Measurements from ENCODE around the gene TMC8.

Gene TMC8

GRCh38 chr17:78125138-78125913 lies 5.2 kb upstream of the TMC8 start:
- DNase-seq (ENCODE audit: low spot score) = no peak

GRCh38 chr17:78125976-78126894 lies 4.3 kb upstream of the TMC8 start:
- no peak for DNase-seq (ENCODE audit: low spot score)

- no peak for DNase-seq (ENCODE audit: low spot score)
Measured at GRCh38 chr17:78126895-78127238, 3.7 kb upstream of the TMC8 start.

- DNase-seq (ENCODE audit: low spot score) = peak; percentile 36
Measured at GRCh38 chr17:78127239-78127887, 3.2 kb upstream of the TMC8 start.

- peak; percentile 37 for DNase-seq (ENCODE audit: low spot score)
Measured at GRCh38 chr17:78127888-78128550, 2.6 kb upstream of the TMC8 start.

- peak; percentile 73 for DNase-seq (ENCODE audit: low spot score)
Measured at GRCh38 chr17:78128551-78129350, 1.8 kb upstream of the TMC8 start, which contains the start of gene TMC6. TMC6 (minus strand) TSS chr17:78128755; CDS start chr17:78126832, 1,923 bp downstream.

GRCh38 chr17:78129351-78130089 lies 1.1 kb upstream of the TMC8 start:
- DNase-seq (ENCODE audit: low spot score) = no peak

GRCh38 chr17:78130090-78130436 lies 508 bp upstream of the TMC8 start:
- DNase-seq (ENCODE audit: low spot score) = no peak

- no peak for DNase-seq (ENCODE audit: low spot score)
Measured at GRCh38 chr17:78131172-78132083, 857 bp downstream of the TMC8 start.

GRCh38 chr17:78132084-78132676 lies 1.6 kb downstream of the TMC8 start:
- peak; percentile 55 for DNase-seq (ENCODE audit: low spot score)

GRCh38 chr17:78132767-78133178 lies 2.2 kb downstream of the TMC8 start:
- DNase-seq (ENCODE audit: low spot score) = no peak

GRCh38 chr17:78133179-78133951 lies 2.8 kb downstream of the TMC8 start:
- DNase-seq (ENCODE audit: low spot score) = no peak

GRCh38 chr17:78133971-78134898 lies 3.7 kb downstream of the TMC8 start:
- peak; percentile 55 for DNase-seq (ENCODE audit: low spot score)

- no peak for DNase-seq (ENCODE audit: low spot score)
Measured at GRCh38 chr17:78134899-78135385, 4.4 kb downstream of the TMC8 start.

GRCh38 chr17:78135858-78136500 lies 5.4 kb downstream of the TMC8 start:
- no peak for DNase-seq (ENCODE audit: low spot score)
